RKO (cell line): Measurements from ENCODE around the gene KIRREL3.

Source experiments
- DNase-seq: peaks from one replicate; pipeline ENCODE4 v3.0.0-alpha.2; 2016; ENCODE audit warnings: low spot score

Gene KIRREL3

GRCh38 chr11:126704096-126704495 is 296.5 kb downstream of the KIRREL3 start:
- DNase-seq, result no peak

DNA sequence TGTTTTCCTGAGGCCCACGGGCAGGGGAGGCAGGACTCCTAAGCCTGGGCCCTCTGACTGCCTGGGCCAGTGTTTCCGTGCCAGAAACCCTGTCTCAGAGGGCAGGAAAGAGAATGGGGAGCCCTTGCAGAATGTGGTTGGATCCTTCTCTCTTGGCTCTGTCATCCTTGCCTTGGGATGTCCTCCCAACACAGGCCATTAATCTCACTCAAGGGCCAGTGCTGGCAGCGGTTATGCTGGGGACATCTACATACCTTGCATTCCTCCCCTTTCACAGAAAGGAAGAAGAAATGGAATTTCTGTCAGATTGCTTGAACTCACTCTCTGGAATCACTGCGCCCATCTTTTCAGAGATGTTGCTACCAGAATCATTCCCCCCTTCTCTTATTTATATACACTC is 296.9 kb downstream of the KIRREL3 start:
- no peak for DNase-seq

DNA sequence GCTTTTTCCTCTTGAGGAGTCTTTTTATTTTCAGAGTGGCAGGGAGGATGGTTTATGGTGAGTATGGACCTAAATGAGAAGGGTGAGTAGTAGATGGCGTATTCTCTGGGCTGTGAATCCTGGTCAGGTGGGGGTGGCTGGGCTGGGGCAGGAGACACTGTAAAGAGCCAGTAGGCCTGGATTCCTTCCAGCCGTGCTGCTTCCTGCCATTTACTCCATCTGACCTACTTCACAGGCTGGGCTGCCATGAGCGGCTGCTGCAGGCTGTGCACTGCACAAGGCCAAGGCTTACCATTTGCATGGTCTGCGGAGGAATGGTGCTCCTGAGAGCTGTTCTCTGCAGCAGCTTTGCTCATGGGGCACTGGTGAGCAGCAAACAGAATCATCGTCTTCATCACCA is 297.6 kb downstream of the KIRREL3 start:
- no peak for DNase-seq

- DNase-seq, result no peak
Measured at GRCh38 chr11:126702165-126702720, 298.3 kb downstream of the KIRREL3 start.

- DNase-seq, result no peak
Measured at GRCh38 chr11:126701520-126701897, 299.1 kb downstream of the KIRREL3 start.

DNA sequence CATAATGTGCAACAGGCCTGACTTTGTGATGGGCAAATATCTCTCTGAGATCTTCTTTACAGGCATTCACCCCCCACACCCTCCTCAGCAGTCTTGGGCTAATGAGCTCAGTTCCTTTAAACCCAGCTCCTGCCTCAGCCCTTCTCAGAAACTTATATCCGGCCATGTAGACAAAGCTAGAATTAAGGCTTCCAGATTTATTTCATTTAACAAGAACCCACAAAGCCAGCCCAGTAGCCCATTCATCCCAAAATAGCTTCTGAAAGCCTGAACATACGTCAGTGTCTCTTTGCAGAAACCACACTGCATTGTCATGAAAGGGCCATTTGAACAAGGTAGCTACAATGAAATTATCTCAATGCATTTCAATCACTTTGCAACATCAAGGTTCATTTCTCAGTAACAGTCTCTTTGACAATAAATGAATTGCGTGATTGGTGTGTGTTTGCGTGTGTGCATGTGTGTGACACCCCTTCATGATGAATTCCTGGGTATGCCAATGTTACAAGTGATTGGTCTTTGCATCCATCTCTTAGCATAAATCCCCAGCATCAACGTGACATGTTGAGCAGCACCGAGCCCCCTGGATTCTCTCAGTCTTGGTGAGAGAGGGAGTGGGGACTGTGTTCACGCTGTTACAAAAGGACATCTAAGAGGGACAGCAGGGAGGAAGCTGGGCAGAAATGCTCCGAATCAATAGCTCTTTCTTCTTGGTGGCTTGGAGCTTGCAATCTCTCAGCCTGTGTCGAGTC is 299.6 kb downstream of the KIRREL3 start:
- no peak for DNase-seq

GRCh38 chr11:126698576-126698975 is 302.0 kb downstream of the KIRREL3 start:
- no peak for DNase-seq

DNA sequence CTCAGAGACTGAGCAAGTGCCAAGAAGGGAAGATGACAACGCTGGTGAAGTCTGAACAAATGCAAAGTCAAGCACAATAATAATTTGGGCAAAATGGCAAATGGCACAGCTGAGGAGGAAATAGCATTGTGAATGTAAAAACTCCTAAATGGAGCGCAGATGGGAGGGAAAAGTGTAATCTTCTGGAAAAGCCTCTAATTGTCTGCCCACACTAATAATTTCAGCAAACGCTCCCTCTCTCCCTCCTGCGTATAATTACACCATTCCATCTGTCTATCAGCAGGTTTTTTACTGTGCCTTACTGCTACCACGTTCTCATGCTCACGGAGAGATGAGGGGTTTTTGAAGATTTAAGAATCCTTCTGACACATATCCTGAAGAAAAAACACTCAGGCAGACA is 302.6 kb downstream of the KIRREL3 start:
- DNase-seq, result no peak

- DNase-seq, result no peak
Measured at GRCh38 chr11:126696982-126697381, 303.6 kb downstream of the KIRREL3 start.

GRCh38 chr11:126695293-126695692 is 305.3 kb downstream of the KIRREL3 start:
- no peak for DNase-seq

DNA sequence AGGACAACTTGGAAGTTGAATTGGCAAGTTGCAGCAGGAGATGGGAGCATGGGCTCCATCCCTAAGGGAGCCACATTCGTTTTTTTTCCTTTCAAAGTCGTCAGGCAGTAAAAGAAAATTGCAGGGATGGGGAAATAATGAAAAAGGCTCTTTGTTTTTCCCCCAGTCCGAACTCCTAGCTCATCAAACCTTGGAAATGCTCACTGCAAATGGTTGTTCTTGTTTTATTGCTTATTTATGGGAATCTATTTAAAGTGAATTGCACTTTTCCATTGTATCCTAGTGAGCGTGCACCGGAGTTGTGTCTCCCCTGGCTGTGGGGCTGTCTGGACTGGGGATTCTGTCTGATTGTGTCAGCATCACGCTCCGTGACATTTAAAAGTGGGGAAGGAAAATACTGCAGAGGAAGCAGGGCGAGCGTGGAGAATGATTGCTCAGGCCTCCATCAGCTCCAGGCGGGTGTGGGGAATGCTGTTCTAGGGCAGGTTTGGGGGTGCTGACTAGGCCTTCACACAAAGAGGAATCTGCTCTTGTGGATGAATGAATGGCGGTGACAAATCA is 306.4 kb downstream of the KIRREL3 start:
- DNase-seq, result no peak

GRCh38 chr11:126687477-126687876 is 313.1 kb downstream of the KIRREL3 start:
- no peak for DNase-seq

GRCh38 chr11:126686938-126687337 is 313.6 kb downstream of the KIRREL3 start:
- no peak for DNase-seq

GRCh38 chr11:126683766-126684728 is 316.5 kb downstream of the KIRREL3 start:
- no peak for DNase-seq

DNA sequence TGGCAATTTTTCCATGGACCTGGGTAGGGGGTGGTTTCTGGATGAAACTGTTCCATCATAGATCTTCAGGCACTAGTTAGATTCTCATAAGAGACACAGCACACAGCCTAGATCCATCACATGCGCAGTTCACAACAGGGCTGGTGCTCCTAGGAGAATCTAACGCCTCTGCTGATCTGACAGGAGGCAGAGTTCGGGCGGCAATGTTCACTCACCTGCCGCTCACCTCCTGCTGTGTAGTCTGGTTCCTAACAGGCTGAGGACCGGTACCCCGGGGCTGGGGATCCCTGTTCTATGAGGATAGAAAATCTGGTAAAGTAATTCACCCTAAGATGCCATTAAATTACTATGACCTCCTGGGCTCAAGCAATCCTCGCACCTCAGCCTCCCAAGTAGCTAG is 318.0 kb downstream of the KIRREL3 start:
- no peak for DNase-seq

- no peak for DNase-seq
Measured at GRCh38 chr11:126680700-126681099, 319.9 kb downstream of the KIRREL3 start.

GRCh38 chr11:126680131-126680530 is 320.4 kb downstream of the KIRREL3 start:
- no peak for DNase-seq

DNA sequence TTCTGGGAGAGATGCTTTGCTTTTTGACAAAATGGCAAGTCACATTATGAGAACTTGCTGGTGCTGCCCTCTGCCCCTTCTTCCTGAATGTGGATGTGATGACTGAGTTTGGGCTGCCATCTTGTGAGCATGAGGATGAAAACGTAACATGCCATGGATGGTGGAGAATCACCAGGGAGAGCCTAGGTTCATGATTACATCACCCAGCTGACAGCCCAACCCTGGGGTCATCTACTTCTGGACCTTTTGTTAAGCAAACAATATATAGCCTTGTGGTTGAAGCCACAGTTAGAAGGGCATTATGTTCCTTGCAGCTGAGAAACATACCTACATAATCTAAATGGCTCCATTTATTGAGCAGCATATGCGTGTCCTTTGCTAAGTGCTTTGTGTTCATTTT is 321.5 kb downstream of the KIRREL3 start:
- DNase-seq, result no peak

DNA sequence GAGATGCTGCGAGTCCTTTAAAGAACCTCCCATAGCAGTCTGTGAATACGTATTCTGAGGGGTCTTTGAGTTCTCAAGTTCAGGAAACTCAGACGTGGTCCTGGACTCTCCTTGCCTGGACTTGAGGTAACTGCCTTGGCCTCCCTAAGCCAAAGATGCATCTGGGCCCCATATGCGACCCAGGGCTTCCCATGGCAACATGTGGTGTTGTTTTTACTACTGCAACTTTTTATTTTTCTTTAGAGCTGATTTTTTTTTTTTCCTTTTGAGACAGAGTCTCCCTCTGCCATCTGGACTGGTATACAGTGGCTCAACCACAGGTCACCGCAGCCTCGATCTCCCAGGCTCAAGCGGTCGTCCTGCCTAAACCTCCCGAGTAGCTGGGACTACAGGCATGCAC is 324.0 kb downstream of the KIRREL3 start:
- DNase-seq, result no peak

DNA sequence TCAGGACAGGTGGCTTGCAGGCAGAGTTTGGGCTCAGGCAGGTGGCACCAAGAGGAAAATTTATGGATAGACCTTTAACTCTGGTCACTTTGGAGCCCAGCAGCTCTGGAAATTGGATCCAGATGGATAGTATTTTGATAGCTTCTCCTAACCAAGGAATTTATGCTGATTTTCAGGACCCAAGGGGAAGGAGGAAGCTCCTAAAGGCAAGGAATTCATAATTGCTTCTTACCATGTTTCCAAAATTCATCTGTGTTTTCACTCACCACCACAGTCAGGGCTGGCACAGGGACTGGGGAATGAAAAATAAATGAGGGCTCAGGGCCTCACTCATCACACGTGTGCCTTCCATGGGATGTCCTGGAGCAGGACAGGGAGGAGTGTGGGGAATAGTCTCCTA is 327.3 kb downstream of the KIRREL3 start:
- DNase-seq, result no peak

- no peak for DNase-seq
Measured at GRCh38 chr11:126669416-126669815, 331.2 kb downstream of the KIRREL3 start.

GRCh38 chr11:126664643-126665042 is 335.9 kb downstream of the KIRREL3 start:
- DNase-seq, result no peak
